CD8-positive, alpha-beta memory T cell (primary cell): ENCODE measurements around the gene RICTOR. TPM values are rescaled to one million over a fixed set of nuclear protein-coding genes. Genes with fewer than 3 reads are reported as not detected.

Experiments
- CTCF ChIA-PET: fragments of 350-600 bp; sonication (Branson Sonifier 250); formaldehyde crosslinking; loops from one replicate; lab custom pipeline; 2021; ENCODE audit warnings: antibody characterized with exemption; lab: Charles Lee
- POLR2A ChIA-PET: fragments of 350-600 bp; sonication (Branson Sonifier 250); formaldehyde crosslinking; loops from one replicate; lab custom pipeline; 2021; ENCODE audit warnings: antibody characterized with exemption; lab: Charles Lee
- DNase-seq, 5 donors: peaks; one replicate each; pipeline versions ENCODE4 v3.0.0 to v3.0.0-alpha.2; 2020 to 2022; ENCODE audit warnings: mixed read lengths in 1 of 5
- H3K27ac ChIP-seq: one replicate; pipeline ENCODE4 v1.7.0; 2013; ENCODE audit warnings: low read depth, mild to moderate bottlenecking, low read length, moderate library complexity
- H3K27me3 ChIP-seq: 2 replicates; pipeline ENCODE4 v1.7.0; 2013; ENCODE audit warnings: low read length, mild to moderate bottlenecking; ENCODE audit not compliant: insufficient read depth, poor library complexity, severe bottlenecking
- H3K36me3 ChIP-seq: 2 replicates; pipeline ENCODE4 v1.7.0; 2013; ENCODE audit warnings: mild to moderate bottlenecking, low read length, moderate library complexity; ENCODE audit not compliant: insufficient read depth
- H3K4me1 ChIP-seq: 2 replicates; pipeline ENCODE4 v1.7.0; 2013; ENCODE audit warnings: mild to moderate bottlenecking, low read length, moderate library complexity; ENCODE audit not compliant: insufficient read depth
- H3K4me3 ChIP-seq: 2 replicates; pipeline ENCODE4 v1.7.0; 2013; ENCODE audit warnings: mild to moderate bottlenecking, low read length
- H3K9me3 ChIP-seq: 2 replicates; pipeline ENCODE4 v1.7.0; 2013; ENCODE audit warnings: mild to moderate bottlenecking, low read length
- H3K27ac Mint-ChIP-seq, 8 donors: one replicate each; pipeline ENCODE4 v1.8.0; 2020 to 2021; ENCODE audit warnings: mixed read lengths in 8 of 8, mild to moderate bottlenecking in 6 of 8, inconsistent platforms in 3 of 8, moderate library complexity in 3 of 8
- H3K27me3 Mint-ChIP-seq, 2 donors: one replicate each; pipeline ENCODE4 v1.8.0; 2020 to 2021; ENCODE audit warnings: mixed read lengths in 2 of 2, mild to moderate bottlenecking in 1 of 2, moderate library complexity in 1 of 2
- H3K36me3 Mint-ChIP-seq, 3 donors: one replicate each; pipeline ENCODE4 v1.8.0; 2020 to 2021; ENCODE audit warnings: mixed read lengths in 3 of 3, inconsistent platforms in 1 of 3, mild to moderate bottlenecking in 1 of 3
- H3K4me1 Mint-ChIP-seq, 3 donors: one replicate each; pipeline ENCODE4 v1.8.0; 2020 to 2021; ENCODE audit warnings: mixed read lengths in 3 of 3, inconsistent platforms in 1 of 3, mild to moderate bottlenecking in 1 of 3
- H3K4me3 Mint-ChIP-seq, 7 donors: one replicate each; pipeline ENCODE4 v1.8.0; 2020 to 2021; ENCODE audit warnings: mixed read lengths in 7 of 7, mild to moderate bottlenecking in 6 of 7, moderate library complexity in 4 of 7, inconsistent platforms in 2 of 7
- H3K9me3 Mint-ChIP-seq, 5 donors: one replicate each; pipeline ENCODE4 v1.8.0; 2020 to 2022; ENCODE audit warnings: mixed read lengths in 5 of 5, mild to moderate bottlenecking in 3 of 5, moderate library complexity in 2 of 5, inconsistent platforms in 1 of 5
- polyA plus RNA-seq: library from polyadenylated mRNA; unstranded; fragments of 300-500 nt; fragmentation: Illumina TruSeq; gene quantifications from one replicate; pipeline ENCODE4 v1.2.3, GENCODE V29; 2021
- total RNA-seq, 2 experiments: library from RNA; stranded (reverse); gene quantifications; one replicate each; pipeline ENCODE4 v1.2.3, GENCODE V29; 2021

RICTOR gene
- total and polyA plus RNA-seq, 3 experiments from 2014 or later, result 12.1 to 32.9 (median 32.0) TPM

GRCh38 chr5:39106322-39106721, 32.1 kb upstream of the RICTOR start:
- ChIA-PET POLR2A (no interaction called here), CTCF (no interaction called here)
- no peaks in the 10 kb centered on the region for H3K9me3 Mint-ChIP-seq
- H3K4me3 Mint-ChIP-seq, result no peak overlapping the region
- peaks cover 34% of the 10 kb centered on the region for H3K36me3 ChIP-seq
- H3K27me3 Mint-ChIP-seq, result no peaks in the 10 kb centered on the region
- H3K27ac Mint-ChIP-seq, result peak overlapping the region in 2 of 8 donors; percentile 32 to 63
- DNase-seq, result peak in 1 of 5 donors; percentile 10
- no peaks in the 10 kb centered on the region for H3K27me3 ChIP-seq
- no peaks in the 10 kb centered on the region for H3K9me3 ChIP-seq
- no peak overlapping the region for H3K27ac ChIP-seq
- peaks cover 10 to 44% (median 24%) of the 10 kb centered on the region in 3 donors for H3K4me1 Mint-ChIP-seq
- no peak overlapping the region for H3K4me3 ChIP-seq
- peaks cover 5 to 79% (median 23%) of the 10 kb centered on the region in 3 donors for H3K36me3 Mint-ChIP-seq
- H3K4me1 ChIP-seq, result peaks cover 2% of the 10 kb centered on the region

GRCh38 chr5:39104221-39104620, 30.0 kb upstream of the RICTOR start:
- Mint-ChIP-seq H3K27me3 (no peaks in the 10 kb centered on the region), H3K36me3 (peaks cover 5 to 62% (median 17%) of the 10 kb centered on the region in 3 donors), H3K4me1 (peaks cover 29 to 61% (median 38%) of the 10 kb centered on the region in 3 donors), H3K9me3 (no peaks in the 10 kb centered on the region), H3K27ac (peak overlapping the region in 6 of 8 donors; percentile 3 to 77 (median 29)), H3K4me3 (no peak overlapping the region)
- H3K4me1 ChIP-seq, result peaks cover 21% of the 10 kb centered on the region
- peaks cover 19% of the 10 kb centered on the region for H3K36me3 ChIP-seq
- H3K9me3 ChIP-seq, result no peaks in the 10 kb centered on the region
- no peak overlapping the region for H3K4me3 ChIP-seq
- POLR2A ChIA-PET, result no interaction called here
- no peak for DNase-seq
- no peak overlapping the region for H3K27ac ChIP-seq
- no peaks in the 10 kb centered on the region for H3K27me3 ChIP-seq
- CTCF ChIA-PET, result interaction anchor here (0.7 to 2.3 kb wide), 2 partner anchors 24 to 179 kb away, joined by 3 to 9 read pairs; no protein-coding TSS in a partner anchor

GRCh38 chr5:39102684-39103155, 28.5 kb upstream of the RICTOR start:
- H3K4me1 Mint-ChIP-seq, result peaks cover 31 to 58% (median 42%) of the 10 kb centered on the region in 3 donors
- ChIA-PET CTCF (interaction anchor here (2.3 kb wide), 1 partner anchor 22 kb away, joined by 9 read pairs; no protein-coding TSS in a partner anchor), POLR2A (no interaction called here)
- H3K36me3 Mint-ChIP-seq, result peaks cover 5 to 49% (median 16%) of the 10 kb centered on the region in 3 donors
- Histone ChIP-seq H3K36me3 (peaks cover 14% of the 10 kb centered on the region), H3K4me3 (no peak overlapping the region), H3K4me1 (peaks cover 21% of the 10 kb centered on the region), H3K27ac (no peak overlapping the region), H3K9me3 (no peaks in the 10 kb centered on the region), H3K27me3 (no peaks in the 10 kb centered on the region)
- no peak for DNase-seq
- peaks cover 0 to under 1% of the 10 kb centered on the region in 2 donors for H3K27me3 Mint-ChIP-seq
- H3K9me3 Mint-ChIP-seq, result no peaks in the 10 kb centered on the region
- peak overlapping the region in 6 of 8 donors; percentile 29 to 80 (median 62) for H3K27ac Mint-ChIP-seq
- H3K4me3 Mint-ChIP-seq, result peak overlapping the region in 1 of 7 donors; percentile 61

- Mint-ChIP-seq H3K27ac (peak overlapping the region; percentile 67 to 94 (median 84)), H3K27me3 (peaks cover 0 to 4% of the 10 kb centered on the region in 2 donors), H3K4me1 (peaks cover 31 to 52% (median 47%) of the 10 kb centered on the region in 3 donors), H3K36me3 (peaks cover 5 to 35% (median 13%) of the 10 kb centered on the region in 3 donors), H3K9me3 (no peaks in the 10 kb centered on the region), H3K4me3 (peak overlapping the region in 3 of 7 donors; percentile 38 to 59 (median 54))
- Histone ChIP-seq H3K4me1 (peaks cover 21% of the 10 kb centered on the region), H3K36me3 (peaks cover 14% of the 10 kb centered on the region), H3K9me3 (no peaks in the 10 kb centered on the region), H3K27me3 (no peaks in the 10 kb centered on the region), H3K4me3 (no peak overlapping the region), H3K27ac (no peak overlapping the region)
- POLR2A ChIA-PET, result interaction anchor here (0.5 kb wide), 1 partner anchor 53 kb away, joined by 3 read pairs; no protein-coding TSS in a partner anchor
- DNase-seq, result peak in 1 of 5 donors; percentile 40
- CTCF ChIA-PET, result interaction anchor here (1.0 to 2.0 kb wide), 3 partner anchors 20 to 25 kb away, joined by 3 to 5 read pairs (median 5); no protein-coding TSS in a partner anchor
Observed at GRCh38 chr5:39100851-39101396, 26.7 kb upstream of the RICTOR start.

GRCh38 chr5:39100301-39100850, 26.2 kb upstream of the RICTOR start:
- CTCF ChIA-PET, result interaction anchor here (1.5 to 2.0 kb wide), 2 partner anchors 19 to 25 kb away, joined by 3 to 5 read pairs; no protein-coding TSS in a partner anchor
- Mint-ChIP-seq H3K27ac (peak overlapping the region in 7 of 8 donors; percentile 7 to 94 (median 80)), H3K36me3 (peaks cover 5 to 31% (median 13%) of the 10 kb centered on the region in 3 donors), H3K4me1 (peaks cover 31 to 52% (median 47%) of the 10 kb centered on the region in 3 donors), H3K4me3 (peak overlapping the region in 2 of 7 donors; percentile 10 to 38), H3K27me3 (peaks cover 0 to 4% of the 10 kb centered on the region in 2 donors), H3K9me3 (no peaks in the 10 kb centered on the region)
- no peak for DNase-seq
- no peak overlapping the region for H3K4me3 ChIP-seq
- H3K36me3 ChIP-seq, result peaks cover 14% of the 10 kb centered on the region
- no peaks in the 10 kb centered on the region for H3K9me3 ChIP-seq
- no peak overlapping the region for H3K27ac ChIP-seq
- peaks cover 21% of the 10 kb centered on the region for H3K4me1 ChIP-seq
- H3K27me3 ChIP-seq, result no peaks in the 10 kb centered on the region
- POLR2A ChIA-PET, result no interaction called here

GRCh38 chr5:39099831-39100230, 25.6 kb upstream of the RICTOR start:
- Histone ChIP-seq H3K27ac (no peak overlapping the region), H3K4me1 (peaks cover 21% of the 10 kb centered on the region), H3K27me3 (no peaks in the 10 kb centered on the region), H3K36me3 (peaks cover 14% of the 10 kb centered on the region), H3K9me3 (no peaks in the 10 kb centered on the region), H3K4me3 (no peak overlapping the region)
- Mint-ChIP-seq H3K4me1 (peaks cover 31 to 52% (median 47%) of the 10 kb centered on the region in 3 donors), H3K9me3 (no peaks in the 10 kb centered on the region), H3K4me3 (no peak overlapping the region), H3K36me3 (peaks cover 5 to 26% (median 13%) of the 10 kb centered on the region in 3 donors), H3K27ac (peak overlapping the region in 7 of 8 donors; percentile 8 to 94 (median 83)), H3K27me3 (peaks cover 0 to 4% of the 10 kb centered on the region in 2 donors)
- POLR2A ChIA-PET, result no interaction called here
- CTCF ChIA-PET, result interaction anchor here (1.5 to 2.0 kb wide), 2 partner anchors 19 to 24 kb away, joined by 3 to 5 read pairs; no protein-coding TSS in a partner anchor
- DNase-seq, result no peak

- no peaks in the 10 kb centered on the region for H3K36me3 Mint-ChIP-seq
- ChIA-PET POLR2A (no interaction called here), CTCF (no interaction called here)
- H3K27ac Mint-ChIP-seq, result no peak overlapping the region
- H3K36me3 ChIP-seq, result no peaks in the 10 kb centered on the region
- peaks cover 0 to 2% (median 0%) of the 10 kb centered on the region in 5 donors for H3K9me3 Mint-ChIP-seq
- no peaks in the 10 kb centered on the region for H3K27me3 ChIP-seq
- no peak overlapping the region for H3K4me3 ChIP-seq
- no peak overlapping the region for H3K4me3 Mint-ChIP-seq
- H3K27ac ChIP-seq, result no peak overlapping the region
- no peak for DNase-seq
- peaks cover 7 to 15% of the 10 kb centered on the region in 2 donors for H3K27me3 Mint-ChIP-seq
- H3K9me3 ChIP-seq, result no peaks in the 10 kb centered on the region
- no peaks in the 10 kb centered on the region for H3K4me1 ChIP-seq
- H3K4me1 Mint-ChIP-seq, result peaks cover 0 to 5% (median 0%) of the 10 kb centered on the region in 3 donors
Observed at GRCh38 chr5:39093352-39093751, 19.2 kb upstream of the RICTOR start.
